ENCODE results near the gene POF1B.
"Not testable (repeated sequence)": the region's sequence is repeated elsewhere in the genome, so short reads cannot be mapped to it uniquely, and the experiment has no call there.

Gene POF1B, protein sequence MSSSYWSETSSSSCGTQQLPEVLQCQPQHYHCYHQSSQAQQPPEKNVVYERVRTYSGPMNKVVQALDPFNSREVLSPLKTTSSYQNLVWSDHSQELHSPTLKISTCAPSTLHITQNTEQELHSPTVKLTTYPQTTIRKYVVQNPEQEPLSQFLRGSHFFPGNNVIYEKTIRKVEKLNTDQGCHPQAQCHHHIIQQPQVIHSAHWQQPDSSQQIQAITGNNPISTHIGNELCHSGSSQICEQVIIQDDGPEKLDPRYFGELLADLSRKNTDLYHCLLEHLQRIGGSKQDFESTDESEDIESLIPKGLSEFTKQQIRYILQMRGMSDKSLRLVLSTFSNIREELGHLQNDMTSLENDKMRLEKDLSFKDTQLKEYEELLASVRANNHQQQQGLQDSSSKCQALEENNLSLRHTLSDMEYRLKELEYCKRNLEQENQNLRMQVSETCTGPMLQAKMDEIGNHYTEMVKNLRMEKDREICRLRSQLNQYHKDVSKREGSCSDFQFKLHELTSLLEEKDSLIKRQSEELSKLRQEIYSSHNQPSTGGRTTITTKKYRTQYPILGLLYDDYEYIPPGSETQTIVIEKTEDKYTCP

DNA sequence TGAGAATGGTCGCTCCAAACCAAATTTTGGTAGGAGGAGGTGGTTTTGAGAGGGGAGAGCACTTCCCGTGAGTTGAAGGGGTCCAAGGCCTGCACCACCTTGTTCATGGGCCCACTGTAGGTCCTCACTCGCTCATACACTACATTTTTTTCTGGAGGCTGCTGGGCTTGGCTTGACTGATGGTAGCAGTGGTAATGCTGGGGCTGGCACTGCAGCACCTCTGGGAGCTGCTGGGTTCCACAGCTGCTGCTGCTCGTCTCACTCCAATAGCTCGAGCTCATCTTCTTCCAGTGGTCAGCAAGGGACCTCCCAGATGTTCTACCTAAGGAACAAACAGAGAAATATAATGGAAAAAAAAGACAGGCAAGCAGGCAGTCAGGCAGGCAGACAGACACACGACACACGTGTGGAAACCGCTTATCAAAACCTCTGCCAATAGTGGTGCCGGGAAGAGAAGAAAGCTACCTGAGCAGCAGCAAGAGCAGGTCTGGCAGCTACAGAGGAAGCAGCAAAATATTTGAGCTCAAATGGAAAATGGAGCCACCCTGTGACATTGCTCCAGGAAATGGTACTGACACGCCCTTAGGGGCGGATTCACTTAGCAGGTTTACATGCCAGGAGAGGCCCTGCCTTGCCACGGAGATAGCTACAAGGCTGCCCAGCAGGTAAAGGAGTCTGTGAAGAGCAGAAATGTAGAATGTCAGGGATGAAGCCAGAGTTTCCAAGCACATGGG is at the start of gene POF1B:
POF1B (minus strand) TSS at position 492 of the 734 bp plus-strand sequence; CDS start at position 281, 211 bp downstream.
- no peak for DNase-seq (ENCODE audit: low read depth, low spot score)

DNA sequence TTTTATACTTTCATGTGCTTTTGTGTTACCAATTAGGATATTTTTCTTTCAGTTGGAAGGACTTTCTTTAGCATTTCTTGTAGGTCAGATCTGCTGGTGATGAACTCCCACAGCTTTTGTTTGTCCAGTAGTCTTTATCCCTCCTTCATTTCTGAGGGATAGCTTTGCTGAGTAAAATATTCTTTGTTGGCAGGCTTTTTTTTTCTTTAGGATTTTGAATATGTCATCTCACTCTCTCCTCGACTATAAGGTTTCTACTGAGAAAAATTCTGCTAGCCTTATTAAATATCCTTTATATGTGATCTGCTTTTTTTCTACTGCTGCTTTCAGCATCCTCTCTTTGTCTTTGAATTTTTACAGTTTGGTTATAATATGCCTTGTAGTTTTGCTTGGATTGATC is 49.6 kb upstream of the POF1B start:
- DNase-seq (ENCODE audit: low read depth, low spot score): no peak

DNA sequence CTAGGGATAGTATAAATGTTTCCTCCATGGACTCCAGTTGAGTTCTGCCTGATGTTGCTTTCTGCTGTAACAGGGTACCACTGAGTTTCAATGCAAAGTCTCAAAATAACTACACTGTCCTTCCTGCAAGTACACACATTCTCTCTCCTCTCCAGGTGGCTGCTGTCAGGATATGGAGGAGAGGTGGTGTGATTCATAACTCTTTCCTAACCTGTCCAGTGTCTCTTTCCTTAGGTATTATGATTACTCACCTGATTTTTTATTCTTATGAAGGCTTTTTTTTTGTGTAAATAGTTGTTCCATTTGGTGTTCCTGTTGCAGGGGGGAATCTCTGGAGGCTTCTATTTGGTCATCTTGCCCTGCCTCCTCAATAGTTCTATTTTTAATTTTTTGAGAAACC is 39.8 kb upstream of the POF1B start:
- DNase-seq (ENCODE audit: low read depth, low spot score): no peak

DNA sequence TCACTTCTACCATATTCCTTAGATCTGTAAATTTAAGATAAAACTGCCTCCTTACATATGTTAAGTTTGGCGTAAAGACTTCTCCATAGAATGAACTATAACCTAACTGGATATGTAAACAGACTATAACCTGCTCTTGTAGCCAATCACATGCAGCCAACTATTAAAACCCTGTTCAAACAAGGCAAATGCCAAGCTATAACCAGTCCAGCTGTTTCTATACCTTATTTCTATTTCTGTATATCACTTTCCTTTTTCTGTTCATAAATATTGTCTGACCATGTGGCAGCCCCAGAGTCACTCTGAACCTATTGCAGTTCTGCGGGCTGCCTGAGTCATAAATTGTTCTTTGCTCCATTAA is 12.4 kb upstream of the POF1B start:
- no peak for DNase-seq (ENCODE audit: low read depth, low spot score)

DNA sequence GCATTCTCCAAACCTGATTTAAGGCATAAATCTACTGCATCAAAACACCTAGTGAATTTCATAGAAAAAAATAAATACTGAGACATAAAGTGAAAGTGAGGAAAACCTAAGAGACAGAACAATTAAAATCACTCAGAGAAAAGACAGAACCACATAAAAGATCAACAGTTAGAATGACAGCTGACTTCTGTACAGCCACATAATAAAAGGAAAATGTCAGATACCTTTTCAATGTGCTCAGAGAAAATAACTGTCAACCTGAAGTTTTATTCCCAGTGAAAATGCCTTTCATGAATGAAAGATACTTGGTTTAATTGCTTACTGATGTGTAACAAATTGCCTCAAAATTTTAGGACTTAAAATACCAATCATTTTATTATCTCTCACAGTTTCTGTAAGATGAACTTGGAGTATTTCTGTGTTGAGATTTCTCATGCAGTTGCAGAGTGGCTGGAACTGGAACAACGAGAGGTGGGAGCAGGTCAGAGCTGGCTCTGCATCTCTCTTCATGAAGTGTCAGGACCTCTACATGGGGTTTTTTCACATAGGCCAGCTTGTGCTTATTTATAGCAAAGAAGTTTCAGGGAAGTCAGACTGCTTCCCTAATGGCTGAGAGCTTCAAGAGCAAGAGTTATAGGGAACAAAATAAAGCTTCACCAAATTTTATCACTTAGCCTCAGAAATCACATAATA is 11.9 kb upstream of the POF1B start:
- DNase-seq (ENCODE audit: low read depth, low spot score): no peak

DNA sequence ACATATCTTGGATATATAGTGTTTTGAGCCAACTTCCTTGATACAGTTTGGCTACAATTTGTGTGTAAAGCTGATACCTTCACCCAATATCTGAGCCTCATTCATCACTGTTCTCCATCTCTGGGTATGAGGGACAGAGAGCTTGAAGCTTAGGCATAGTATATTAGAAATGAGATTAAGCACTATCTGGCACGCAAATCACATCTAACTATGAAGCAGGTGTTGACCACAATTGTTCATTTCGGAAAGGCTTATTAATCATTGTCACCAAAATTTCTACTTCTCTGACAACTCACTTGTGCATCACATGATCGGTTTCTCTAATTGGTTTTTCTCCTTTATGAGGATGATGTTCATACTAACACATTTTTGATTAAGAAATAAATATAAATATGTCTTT is 2.1 kb upstream of the POF1B start:
- no peak for DNase-seq (ENCODE audit: low read depth, low spot score)

DNA sequence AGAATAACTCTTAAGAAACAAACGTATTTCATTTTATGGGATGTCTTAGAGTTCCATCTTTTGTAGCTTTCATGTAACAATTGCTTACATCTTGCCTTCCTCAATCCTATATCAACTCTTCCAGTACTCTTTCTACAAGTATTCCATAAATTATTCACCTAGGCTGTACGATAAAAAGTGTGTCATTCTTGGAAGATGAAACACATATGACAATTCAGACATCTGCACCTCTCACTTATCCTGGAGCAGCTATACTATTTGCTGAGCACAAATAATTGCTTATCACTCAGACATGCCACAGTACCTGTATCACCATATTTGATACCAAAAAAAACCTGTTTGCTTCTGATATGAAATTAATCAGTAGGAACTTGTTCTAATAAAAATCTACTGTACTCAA is 1.0 kb downstream of the POF1B start:
- no peak for DNase-seq (ENCODE audit: low read depth, low spot score)

DNA sequence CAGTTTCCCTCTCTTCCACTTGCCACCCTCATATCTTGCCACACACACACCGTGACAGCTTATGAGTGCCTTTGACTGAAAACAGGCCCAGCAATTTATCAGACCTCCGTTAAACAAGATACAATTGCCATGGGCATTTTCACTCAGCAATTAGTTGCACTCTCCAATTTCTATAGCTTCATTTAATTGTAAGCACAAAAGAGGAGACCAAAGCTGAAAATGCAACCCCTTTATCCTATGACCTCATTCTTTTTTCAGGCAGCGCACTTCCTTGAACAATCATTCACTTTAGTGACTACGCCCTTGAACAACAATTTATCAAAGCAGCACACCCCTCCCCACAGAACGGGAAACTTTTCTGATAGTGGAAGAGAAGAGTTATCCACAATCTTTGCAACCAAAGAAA is 4.1 kb downstream of the POF1B start:
- DNase-seq (ENCODE audit: low read depth, low spot score): no peak

DNA sequence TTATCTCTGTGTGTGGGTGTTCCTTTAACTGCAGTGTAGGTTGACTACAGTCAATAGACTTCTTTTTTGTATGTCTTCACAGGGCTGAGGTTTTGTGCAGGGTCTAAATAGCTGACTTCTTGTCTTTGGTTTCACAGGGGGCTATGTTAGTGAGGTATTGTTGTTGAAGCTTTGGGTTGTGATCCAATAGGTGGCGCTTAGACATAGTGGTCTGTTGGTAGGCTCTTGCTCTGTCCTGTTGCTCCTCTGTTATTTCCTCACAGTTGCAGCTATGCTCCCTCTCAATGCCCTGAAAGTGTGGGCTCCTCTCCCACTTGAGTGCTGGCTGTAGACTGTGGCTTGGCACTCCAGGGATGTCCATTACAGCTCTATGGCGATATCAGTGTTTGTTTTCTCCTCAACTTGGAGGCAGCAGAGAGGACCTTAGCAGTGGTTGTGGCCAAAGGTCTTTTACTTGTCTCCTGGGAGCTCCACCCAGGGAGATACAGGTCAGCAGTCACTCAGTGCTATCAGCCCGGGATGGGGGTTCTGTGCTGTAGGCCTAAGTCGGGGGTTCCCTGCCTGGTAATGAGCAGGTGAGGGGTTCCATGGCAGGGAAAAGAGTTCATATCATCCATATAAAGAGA is 14.0 kb downstream of the POF1B start:
- no peak for DNase-seq (ENCODE audit: low read depth, low spot score)

DNA sequence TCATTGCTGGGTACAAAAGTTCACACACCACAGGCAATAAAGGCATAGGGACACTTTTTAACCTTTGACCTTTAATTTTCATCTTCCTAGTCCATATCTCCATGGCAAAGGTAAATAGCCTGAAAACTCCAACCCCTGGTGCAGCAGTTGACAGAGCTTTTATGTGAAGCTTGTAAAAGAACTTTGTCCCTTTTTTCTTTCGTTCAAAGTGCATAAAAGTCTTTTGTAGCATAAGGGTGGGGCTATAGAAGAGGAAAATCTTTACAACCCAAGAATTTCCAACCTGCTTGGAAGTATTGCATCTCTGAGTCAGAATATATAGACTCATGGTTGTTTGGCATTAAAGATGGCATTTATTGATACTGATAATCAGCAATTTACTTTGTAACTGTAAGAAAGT is 20.4 kb downstream of the POF1B start:
- DNase-seq (ENCODE audit: low read depth, low spot score): no peak

DNA sequence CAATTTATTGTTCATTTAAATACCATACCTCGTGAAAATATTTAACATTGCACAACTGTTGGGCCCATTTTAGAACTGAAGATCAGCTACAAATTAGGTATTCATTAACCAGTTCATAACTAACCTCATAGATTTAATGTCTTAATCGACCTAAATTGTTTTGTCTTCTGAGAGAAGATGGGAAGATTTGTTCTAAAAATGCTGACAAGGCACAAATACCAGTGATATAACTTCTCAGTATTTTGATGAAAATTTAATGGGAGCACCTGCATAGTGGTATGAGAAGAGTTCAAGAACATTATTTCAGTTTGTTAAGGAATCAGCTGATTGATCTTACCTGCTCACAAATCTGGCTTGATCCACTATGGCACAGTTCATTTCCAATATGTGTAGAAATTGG is 33.9 kb downstream of the POF1B start:
- no peak for DNase-seq (ENCODE audit: low read depth, low spot score)

DNA sequence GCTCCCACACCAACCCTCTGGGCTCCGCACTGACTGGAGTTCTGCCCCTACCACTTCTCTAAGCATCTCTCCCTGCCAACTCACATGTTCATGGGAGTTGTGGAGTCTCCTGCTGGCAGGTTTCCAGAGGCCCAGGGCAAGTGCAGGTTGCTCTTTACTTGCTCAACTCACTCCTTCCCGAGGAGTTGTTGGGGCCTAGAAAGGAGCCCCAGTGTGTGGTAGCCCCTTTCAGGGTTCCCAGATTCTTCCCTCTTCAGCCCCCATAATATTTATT is 52.5 kb downstream of the POF1B start:
- no peak for DNase-seq (ENCODE audit: low read depth, low spot score)

DNA sequence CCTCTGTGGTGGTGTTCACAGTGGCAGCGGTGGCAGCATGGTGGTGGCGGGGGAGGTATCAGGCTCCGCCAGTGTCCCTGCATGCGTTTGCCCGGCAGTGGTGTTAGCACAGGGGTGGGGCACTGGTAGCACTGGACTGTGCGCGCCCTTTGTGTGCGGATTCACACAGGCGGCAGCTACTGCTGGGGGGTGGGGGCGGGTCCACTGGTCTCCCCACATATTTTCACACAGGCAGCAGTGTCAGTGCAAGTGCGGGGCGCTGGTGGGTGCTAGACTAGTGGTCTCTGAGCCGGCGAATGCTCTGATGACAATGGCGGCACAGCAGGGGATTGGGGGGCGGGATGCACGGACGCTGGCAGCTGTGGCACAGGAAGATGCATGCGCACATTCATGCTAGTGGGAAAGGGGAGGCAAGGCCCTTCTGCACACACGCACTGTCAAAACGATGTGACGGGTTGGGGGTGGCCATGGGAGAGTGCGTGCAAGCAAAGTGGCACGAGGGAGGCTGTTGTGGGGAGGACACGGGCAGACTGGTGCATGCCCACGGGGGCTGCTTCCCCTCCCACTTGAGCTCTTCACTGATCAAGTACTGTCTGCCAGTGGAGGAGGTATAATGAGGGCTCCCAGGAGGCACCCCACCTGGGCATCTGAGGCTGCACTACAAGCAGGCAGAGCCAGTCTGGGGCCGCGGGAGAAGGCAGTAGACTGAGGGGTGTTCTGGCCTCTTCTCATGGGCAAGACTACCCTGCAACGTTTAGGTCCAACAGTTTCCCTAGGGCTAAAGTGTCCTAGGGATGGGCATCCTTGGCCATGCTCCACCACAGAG is 53.0 kb downstream of the POF1B start:
- no peak for DNase-seq (ENCODE audit: low read depth, low spot score)

DNA sequence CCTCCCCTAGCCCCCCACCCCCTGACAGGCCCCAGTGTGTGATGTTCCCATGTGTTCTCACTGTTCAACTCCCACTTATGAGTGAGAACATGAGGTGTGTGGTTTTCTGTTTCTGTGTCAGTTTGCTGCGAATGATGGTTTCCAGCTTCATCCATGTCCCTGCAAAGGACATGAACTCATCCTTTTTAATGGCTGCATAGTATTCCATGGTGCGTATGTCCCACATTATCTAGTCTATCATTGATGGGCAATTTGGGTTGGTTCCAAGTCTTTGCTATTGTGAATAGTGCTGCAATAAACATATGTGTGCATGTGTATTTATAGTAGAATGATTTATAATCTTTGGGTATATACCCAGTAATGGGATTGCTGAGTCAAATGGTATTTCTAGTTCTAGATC is 68.1 kb downstream of the POF1B start:
- not testable (repeated sequence) for DNase-seq (ENCODE audit: low read depth, low spot score)

DNA sequence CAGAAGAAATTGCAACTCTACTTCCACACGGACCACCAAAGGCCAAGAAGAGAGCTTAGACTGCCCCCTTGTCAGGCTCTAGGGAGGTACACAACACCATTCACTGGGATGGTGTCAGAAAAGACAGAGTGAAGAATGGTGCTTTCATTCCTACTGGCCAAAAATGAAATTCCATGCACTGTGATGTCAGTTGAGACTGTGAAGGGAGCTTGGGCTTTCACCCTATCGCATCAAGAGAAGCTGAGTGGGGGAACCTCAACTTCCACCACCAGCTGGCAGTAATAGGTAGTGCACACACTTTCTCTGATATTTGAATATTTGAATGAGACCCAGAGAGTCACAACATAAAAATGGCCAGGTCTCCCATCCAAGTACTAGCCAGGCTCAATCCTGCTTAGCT is 69.7 kb downstream of the POF1B start:
- no peak for DNase-seq (ENCODE audit: low read depth, low spot score)

DNA sequence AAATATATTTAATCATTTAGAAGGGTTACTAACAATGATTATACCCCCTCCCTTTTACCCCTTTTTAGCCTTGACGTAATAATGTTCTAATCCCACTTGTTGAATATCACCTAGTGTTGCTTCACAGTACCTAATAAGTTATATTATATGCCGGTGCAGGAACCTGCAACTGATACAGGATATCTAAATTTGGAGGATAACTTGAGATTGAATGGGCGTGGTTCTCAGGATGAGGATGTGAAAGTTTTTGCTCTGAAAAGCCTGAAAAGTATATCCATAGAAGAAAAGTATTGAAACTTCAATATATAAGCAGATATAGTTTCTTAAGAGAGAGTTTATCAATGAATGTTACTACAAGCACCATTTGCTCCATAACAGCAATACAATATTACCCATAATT is 75.9 kb downstream of the POF1B start:
- no peak for DNase-seq (ENCODE audit: low read depth, low spot score)

DNA sequence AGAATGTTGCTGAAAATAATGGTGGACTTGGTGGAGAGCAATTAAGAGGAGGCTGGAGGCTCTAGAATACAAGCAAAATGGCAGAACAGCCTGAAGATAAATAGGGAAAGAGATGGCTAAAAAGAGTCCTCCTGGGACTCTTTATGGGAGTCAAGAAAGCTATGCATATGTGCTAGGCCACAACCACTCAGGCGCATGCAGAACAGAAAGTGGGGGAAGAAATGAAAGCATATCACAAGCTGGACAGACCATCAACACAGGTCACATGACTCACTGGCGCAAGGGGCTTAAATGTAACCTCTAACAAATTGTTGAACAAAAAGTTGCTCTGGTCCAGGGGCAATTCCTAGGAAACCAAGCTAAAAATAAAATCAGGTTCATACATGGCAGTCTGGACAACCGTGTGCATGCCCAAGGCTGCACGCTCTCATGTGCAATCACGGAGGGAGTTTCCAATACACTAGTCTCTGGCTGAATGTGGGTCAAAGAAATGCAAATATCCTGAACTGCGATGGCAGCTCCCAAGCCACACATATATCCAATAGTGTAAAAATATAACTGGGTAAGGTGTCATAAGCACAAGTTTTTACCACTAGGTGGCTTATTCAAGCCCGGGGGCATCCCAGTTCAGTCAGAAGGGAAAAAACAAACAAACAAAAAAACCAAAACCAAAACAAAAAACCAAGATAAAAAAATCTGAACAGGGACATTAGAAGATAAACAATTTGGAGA is 90.3 kb downstream of the POF1B start:
- DNase-seq (ENCODE audit: low read depth, low spot score): no peak

DNA sequence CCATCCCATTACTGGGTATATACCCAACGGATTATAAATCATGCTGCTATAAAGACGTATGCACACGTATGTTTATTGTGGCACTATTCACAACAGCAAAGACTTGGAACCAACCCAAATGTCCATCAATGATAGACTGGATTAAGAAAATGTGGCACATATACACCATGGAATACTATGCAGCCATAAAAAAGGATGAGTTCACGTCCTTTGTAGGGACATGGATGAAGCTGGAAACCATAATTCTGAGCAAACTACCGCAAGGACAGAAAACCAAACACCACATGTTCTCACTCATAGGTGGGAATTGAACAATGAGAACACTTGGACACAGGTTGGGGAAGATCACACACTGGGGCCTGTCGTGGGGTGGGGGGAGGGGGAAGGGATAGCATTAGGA is 94.2 kb downstream of the POF1B start:
- DNase-seq (ENCODE audit: low read depth, low spot score): not testable (repeated sequence)

DNA sequence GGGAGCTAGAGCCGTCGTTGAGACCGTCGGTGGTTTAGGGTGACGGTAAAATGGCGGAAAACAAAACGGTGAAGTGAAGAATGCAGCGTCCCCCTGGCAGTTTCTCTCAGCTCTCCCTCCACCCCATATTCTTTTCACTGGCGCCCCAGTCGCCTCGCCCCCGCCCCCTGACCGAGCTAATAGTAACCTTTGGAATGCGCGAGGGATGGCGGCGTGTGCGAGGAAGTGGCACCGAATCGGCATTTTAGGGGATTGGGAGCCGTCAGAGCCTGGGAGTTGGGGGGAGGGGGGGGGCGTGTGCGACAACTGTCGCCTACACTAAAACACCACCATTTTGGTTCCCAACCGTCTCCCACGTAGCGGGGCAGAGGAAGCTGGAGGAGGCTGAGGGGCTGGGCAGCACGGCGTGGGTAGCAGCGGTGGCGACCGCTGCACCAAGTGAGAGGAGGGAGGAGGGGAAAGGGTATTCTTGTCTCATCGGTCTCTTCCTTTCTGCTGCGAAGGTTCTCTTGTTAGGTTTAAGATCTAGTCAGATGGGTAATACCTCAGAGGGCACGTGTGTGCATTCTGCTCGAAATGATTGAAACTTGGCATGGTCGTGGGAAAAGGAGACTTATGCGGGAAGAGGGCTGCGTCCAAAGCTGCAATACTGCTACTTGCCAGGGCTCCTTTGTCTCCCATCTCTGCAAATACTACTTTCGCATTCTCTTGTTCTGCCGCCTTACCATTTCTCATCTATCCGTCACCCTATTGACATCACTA is 134.8 kb downstream of the POF1B start:
- DNase-seq (ENCODE audit: low read depth, low spot score): no peak

All from smooth muscle cell of the brain vasculature (primary cell).